ENCODE results near the gene SLC35F4.

The SLC35F4 gene

DNA sequence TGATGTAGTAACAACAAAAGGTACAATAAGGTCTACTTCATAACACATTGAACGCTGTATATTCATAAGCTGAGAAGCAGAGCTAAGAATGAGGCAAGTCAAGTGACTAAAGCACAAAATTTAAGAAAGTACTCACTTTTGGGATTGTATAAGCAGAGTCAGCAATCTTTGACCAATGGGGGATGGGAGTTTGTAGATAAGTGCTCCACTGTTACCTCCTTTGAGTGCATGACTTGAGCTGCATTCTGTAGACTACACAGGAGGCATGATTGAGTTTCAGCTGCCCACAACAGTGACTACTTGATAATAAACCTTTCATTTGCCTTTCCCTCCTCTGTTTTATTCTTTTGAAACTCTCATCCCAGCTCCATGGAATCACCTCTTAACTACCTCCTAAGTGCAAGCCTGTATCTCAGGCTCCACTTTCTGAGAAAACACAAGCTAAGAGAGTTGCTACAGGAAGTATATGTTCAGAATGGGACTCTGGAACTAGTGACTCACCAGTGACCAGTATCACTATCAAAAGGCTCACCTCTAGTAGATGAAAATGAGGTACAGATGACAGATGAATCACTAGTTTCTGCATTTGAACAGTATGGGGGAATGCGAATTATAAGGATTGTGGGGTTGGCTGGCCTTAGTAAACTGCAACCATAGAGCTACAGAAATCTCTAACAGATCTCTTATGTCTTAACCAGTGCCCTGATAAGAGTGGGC lies 49.2 kb downstream of the SLC35F4 start:
- no peak overlapping the region for H3K27ac ChIP-seq (ENCODE audit: insufficient read depth, low read length, poor library complexity, severe bottlenecking)
- no peak overlapping the region for H3K4me3 ChIP-seq (ENCODE audit: insufficient read depth, low read depth, low read length, poor library complexity, severe bottlenecking)
- no peak for DNase-seq
- no peaks in the 10 kb centered on the region for H3K4me1 ChIP-seq (ENCODE audit: control insufficient read depth, insufficient read depth, low read length, poor library complexity, severe bottlenecking)
- H3K36me3 ChIP-seq (ENCODE audit: control insufficient read depth, insufficient read depth, low read length): no peaks in the 10 kb centered on the region
- no peaks in the 10 kb centered on the region for H3K27me3 ChIP-seq (replicated peaks; ENCODE audit: control insufficient read depth, insufficient read depth, low read length, poor library complexity, severe bottlenecking)
- H3K9me3 ChIP-seq (ENCODE audit: control insufficient read depth, low read length): no peaks in the 10 kb centered on the region

DNA sequence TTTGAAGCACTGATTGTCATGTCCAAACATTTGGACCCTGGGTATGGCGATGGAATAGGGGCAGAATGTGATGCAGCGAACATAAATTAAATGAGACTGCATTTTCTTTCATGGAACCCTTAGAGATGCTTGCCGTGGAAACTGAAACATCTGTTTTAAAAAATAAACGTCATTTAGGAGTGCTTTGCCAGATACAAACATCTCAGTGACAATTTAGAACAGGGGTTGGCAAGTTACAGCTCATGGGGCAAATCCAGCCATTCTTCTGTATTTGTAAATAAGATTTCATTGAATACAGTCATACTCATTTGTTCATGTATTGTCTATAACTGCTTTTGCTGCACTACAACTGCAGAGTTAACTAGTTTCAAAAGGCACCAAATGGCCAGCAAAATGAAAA lies 51.2 kb downstream of the SLC35F4 start:
- Histone ChIP-seq H3K36me3 (ENCODE audit: control insufficient read depth, insufficient read depth, low read length) (no peaks in the 10 kb centered on the region), H3K9me3 (ENCODE audit: control insufficient read depth, low read length) (no peaks in the 10 kb centered on the region), H3K27me3 (replicated peaks; ENCODE audit: control insufficient read depth, insufficient read depth, low read length, poor library complexity, severe bottlenecking) (no peaks in the 10 kb centered on the region), H3K4me3 (ENCODE audit: insufficient read depth, low read depth, low read length, poor library complexity, severe bottlenecking) (no peak overlapping the region), H3K4me1 (ENCODE audit: control insufficient read depth, insufficient read depth, low read length, poor library complexity, severe bottlenecking) (no peaks in the 10 kb centered on the region), H3K27ac (ENCODE audit: insufficient read depth, low read length, poor library complexity, severe bottlenecking) (no peak overlapping the region)
- DNase-seq: no peak

DNA sequence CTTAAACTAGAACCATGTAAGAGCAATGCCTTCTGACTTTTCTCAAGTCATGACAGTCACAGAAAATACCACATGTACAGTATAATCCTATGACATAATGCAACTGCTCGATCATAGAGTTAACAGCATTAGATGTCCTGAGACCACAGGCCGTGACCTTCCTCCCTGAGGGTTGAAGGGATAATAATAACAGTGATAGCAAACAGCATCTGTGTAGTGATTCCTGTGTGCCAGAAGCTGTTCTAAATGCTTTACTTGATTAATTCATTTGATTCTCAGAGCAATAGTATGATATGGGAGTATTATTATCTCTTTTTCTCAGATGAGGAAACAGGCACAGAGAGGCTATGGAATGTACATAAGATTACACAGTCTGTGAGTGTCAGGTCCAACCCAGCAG lies 53.2 kb downstream of the SLC35F4 start:
- no peaks in the 10 kb centered on the region for H3K36me3 ChIP-seq (ENCODE audit: control insufficient read depth, insufficient read depth, low read length)
- DNase-seq: no peak
- H3K9me3 ChIP-seq (ENCODE audit: control insufficient read depth, low read length): no peaks in the 10 kb centered on the region
- H3K4me1 ChIP-seq (ENCODE audit: control insufficient read depth, insufficient read depth, low read length, poor library complexity, severe bottlenecking): no peaks in the 10 kb centered on the region
- H3K27ac ChIP-seq (ENCODE audit: insufficient read depth, low read length, poor library complexity, severe bottlenecking): no peak overlapping the region
- no peaks in the 10 kb centered on the region for H3K27me3 ChIP-seq (replicated peaks; ENCODE audit: control insufficient read depth, insufficient read depth, low read length, poor library complexity, severe bottlenecking)
- H3K4me3 ChIP-seq (ENCODE audit: insufficient read depth, low read depth, low read length, poor library complexity, severe bottlenecking): no peak overlapping the region

DNA sequence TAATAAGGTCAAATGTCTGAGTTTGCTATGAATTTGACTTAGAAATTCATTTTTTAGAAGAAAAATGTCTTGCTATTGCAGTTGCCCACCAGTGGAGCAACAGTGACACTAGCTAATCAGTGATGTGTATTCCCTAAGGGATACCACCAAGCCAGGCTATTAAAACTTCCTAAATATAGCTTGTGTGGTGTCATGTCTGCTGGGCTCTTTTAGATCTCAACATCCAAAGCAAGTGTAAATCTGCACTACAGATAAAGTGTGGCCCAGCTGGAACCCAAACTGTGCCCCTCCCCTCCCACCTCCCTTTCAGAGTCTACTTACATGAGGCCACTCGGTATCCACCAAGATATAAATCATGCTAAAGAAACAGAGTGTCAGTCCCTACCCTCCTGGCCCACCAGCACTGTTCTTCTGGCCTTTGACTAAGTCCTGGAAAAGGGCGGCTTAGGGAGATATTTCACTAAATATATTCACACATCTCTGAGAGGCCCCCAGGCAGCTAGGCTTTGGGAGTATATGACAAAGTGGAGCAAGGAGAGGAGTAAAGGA lies 53.8 kb downstream of the SLC35F4 start:
- H3K36me3 ChIP-seq (ENCODE audit: control insufficient read depth, insufficient read depth, low read length): no peaks in the 10 kb centered on the region
- H3K27ac ChIP-seq (ENCODE audit: insufficient read depth, low read length, poor library complexity, severe bottlenecking): no peak overlapping the region
- no peak for DNase-seq
- no peaks in the 10 kb centered on the region for H3K9me3 ChIP-seq (ENCODE audit: control insufficient read depth, low read length)
- H3K4me3 ChIP-seq (ENCODE audit: insufficient read depth, low read depth, low read length, poor library complexity, severe bottlenecking): no peak overlapping the region
- H3K27me3 ChIP-seq (replicated peaks; ENCODE audit: control insufficient read depth, insufficient read depth, low read length, poor library complexity, severe bottlenecking): no peaks in the 10 kb centered on the region
- H3K4me1 ChIP-seq (ENCODE audit: control insufficient read depth, insufficient read depth, low read length, poor library complexity, severe bottlenecking): no peaks in the 10 kb centered on the region

DNA sequence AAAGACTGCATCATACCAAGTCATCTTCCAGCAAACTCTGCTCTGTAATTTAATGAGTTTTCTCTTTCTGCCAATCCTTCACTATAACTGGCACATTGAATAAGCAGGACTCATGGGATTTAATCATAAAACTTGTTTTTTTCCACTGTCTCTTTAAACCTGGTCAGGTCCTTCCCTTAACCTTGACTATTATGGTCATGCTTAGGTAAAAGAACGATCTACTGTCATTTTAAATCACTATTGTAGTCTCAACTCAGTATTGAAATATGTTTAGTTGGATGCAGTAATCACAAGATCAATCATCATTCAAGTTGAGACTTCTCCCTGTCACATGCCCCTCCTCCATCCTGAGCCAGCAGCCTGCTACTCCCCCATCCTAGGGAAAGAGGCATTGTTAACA lies 56.1 kb downstream of the SLC35F4 start:
- no peaks in the 10 kb centered on the region for H3K4me1 ChIP-seq (ENCODE audit: control insufficient read depth, insufficient read depth, low read length, poor library complexity, severe bottlenecking)
- no peak overlapping the region for H3K4me3 ChIP-seq (ENCODE audit: insufficient read depth, low read depth, low read length, poor library complexity, severe bottlenecking)
- H3K27me3 ChIP-seq (replicated peaks; ENCODE audit: control insufficient read depth, insufficient read depth, low read length, poor library complexity, severe bottlenecking): no peaks in the 10 kb centered on the region
- H3K36me3 ChIP-seq (ENCODE audit: control insufficient read depth, insufficient read depth, low read length): no peaks in the 10 kb centered on the region
- no peak overlapping the region for H3K27ac ChIP-seq (ENCODE audit: insufficient read depth, low read length, poor library complexity, severe bottlenecking)
- no peak for DNase-seq
- H3K9me3 ChIP-seq (ENCODE audit: control insufficient read depth, low read length): no peaks in the 10 kb centered on the region

DNA sequence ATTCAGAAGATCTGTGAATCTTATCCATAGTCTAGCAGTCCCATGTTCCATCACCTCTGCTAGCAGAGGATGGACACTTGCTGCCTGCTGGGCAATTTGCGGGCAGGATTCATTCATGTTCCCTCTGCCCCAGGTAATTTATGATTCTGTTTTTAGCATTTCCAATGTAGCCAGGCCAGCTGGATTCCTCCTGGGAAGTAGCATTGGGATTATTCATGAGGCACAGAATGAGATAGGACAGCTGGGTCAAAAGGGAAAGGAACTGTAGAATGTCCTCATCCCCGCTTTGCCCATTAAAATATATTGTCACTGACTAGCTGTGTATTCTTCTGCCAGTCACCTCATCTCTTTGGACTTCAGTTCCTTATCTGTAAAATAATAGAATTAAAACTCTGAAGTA lies 68.7 kb downstream of the SLC35F4 start:
- Histone ChIP-seq H3K4me3 (ENCODE audit: insufficient read depth, low read depth, low read length, poor library complexity, severe bottlenecking) (no peak overlapping the region), H3K4me1 (ENCODE audit: control insufficient read depth, insufficient read depth, low read length, poor library complexity, severe bottlenecking) (no peaks in the 10 kb centered on the region), H3K27ac (ENCODE audit: insufficient read depth, low read length, poor library complexity, severe bottlenecking) (no peak overlapping the region), H3K36me3 (ENCODE audit: control insufficient read depth, insufficient read depth, low read length) (no peaks in the 10 kb centered on the region), H3K9me3 (ENCODE audit: control insufficient read depth, low read length) (no peaks in the 10 kb centered on the region), H3K27me3 (replicated peaks; ENCODE audit: control insufficient read depth, insufficient read depth, low read length, poor library complexity, severe bottlenecking) (no peaks in the 10 kb centered on the region)
- no peak for DNase-seq

DNA sequence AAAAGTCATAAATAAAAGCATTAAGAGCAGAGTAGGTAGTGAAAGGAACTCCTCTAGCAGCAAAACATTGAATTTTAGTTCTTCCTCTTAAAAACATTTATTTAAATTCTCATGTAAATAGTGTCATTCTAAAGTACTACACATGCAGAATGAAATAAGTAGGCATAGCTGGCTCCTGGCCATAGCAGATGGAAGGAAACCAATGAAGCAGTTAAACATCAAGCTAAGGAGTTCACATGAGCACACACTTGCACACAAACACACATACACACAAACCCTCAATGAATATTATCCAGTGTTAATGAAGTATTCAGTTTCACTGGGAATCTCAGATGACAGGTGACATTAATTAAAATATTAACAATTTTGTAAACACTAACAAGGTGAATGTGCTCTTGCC lies 69.3 kb downstream of the SLC35F4 start:
- H3K36me3 ChIP-seq (ENCODE audit: control insufficient read depth, insufficient read depth, low read length): no peaks in the 10 kb centered on the region
- no peak overlapping the region for H3K4me3 ChIP-seq (ENCODE audit: insufficient read depth, low read depth, low read length, poor library complexity, severe bottlenecking)
- no peaks in the 10 kb centered on the region for H3K9me3 ChIP-seq (ENCODE audit: control insufficient read depth, low read length)
- H3K27me3 ChIP-seq (replicated peaks; ENCODE audit: control insufficient read depth, insufficient read depth, low read length, poor library complexity, severe bottlenecking): no peaks in the 10 kb centered on the region
- no peaks in the 10 kb centered on the region for H3K4me1 ChIP-seq (ENCODE audit: control insufficient read depth, insufficient read depth, low read length, poor library complexity, severe bottlenecking)
- no peak for DNase-seq
- H3K27ac ChIP-seq (ENCODE audit: insufficient read depth, low read length, poor library complexity, severe bottlenecking): no peak overlapping the region

DNA sequence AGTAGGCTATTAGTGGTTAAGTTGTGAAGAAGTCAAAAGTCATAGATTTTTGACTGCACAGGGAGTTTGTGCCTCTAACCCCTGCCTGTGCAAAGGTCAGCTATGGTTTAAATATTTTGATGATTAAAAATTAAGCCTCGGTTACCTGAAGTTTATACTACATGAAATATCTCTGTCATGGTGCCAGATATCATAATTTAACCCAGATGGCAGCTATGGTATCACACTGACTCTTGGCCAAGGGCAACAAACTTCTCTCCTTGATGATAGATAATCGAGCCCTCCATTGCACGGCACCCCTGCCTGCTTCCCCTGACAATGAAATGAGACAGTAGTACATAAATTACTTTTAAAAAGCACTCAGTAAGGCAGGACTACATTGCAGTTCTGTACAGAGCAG lies 80.8 kb downstream of the SLC35F4 start:
- Histone ChIP-seq H3K27ac (ENCODE audit: insufficient read depth, low read length, poor library complexity, severe bottlenecking) (no peak overlapping the region), H3K9me3 (ENCODE audit: control insufficient read depth, low read length) (no peaks in the 10 kb centered on the region), H3K27me3 (replicated peaks; ENCODE audit: control insufficient read depth, insufficient read depth, low read length, poor library complexity, severe bottlenecking) (no peaks in the 10 kb centered on the region), H3K4me1 (ENCODE audit: control insufficient read depth, insufficient read depth, low read length, poor library complexity, severe bottlenecking) (no peaks in the 10 kb centered on the region), H3K36me3 (ENCODE audit: control insufficient read depth, insufficient read depth, low read length) (no peaks in the 10 kb centered on the region), H3K4me3 (ENCODE audit: insufficient read depth, low read depth, low read length, poor library complexity, severe bottlenecking) (no peak overlapping the region)
- no peak for DNase-seq

DNA sequence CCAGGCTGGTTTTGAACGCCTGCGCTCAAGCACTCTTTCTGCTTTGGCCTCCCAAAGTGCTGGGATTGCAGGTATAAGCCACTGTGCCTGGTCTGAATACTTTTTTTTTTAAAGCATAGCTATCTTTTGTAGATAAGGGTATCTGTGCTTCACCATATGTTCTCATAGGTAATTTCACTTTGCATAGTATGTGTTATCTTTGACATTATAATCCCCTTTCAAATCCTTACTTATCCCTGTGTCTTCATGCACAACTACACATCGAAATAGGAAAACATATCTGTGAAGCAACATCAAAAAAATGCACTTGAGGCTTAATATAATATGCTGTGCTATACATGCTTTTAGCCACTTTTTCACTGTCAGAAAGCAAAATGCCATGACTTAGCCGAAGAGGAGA lies 94.1 kb downstream of the SLC35F4 start:
- DNase-seq: no peak
- H3K9me3 ChIP-seq (ENCODE audit: control insufficient read depth, low read length): no peaks in the 10 kb centered on the region
- no peaks in the 10 kb centered on the region for H3K4me1 ChIP-seq (ENCODE audit: control insufficient read depth, insufficient read depth, low read length, poor library complexity, severe bottlenecking)
- no peak overlapping the region for H3K27ac ChIP-seq (ENCODE audit: insufficient read depth, low read length, poor library complexity, severe bottlenecking)
- H3K27me3 ChIP-seq (replicated peaks; ENCODE audit: control insufficient read depth, insufficient read depth, low read length, poor library complexity, severe bottlenecking): no peaks in the 10 kb centered on the region
- no peak overlapping the region for H3K4me3 ChIP-seq (ENCODE audit: insufficient read depth, low read depth, low read length, poor library complexity, severe bottlenecking)
- H3K36me3 ChIP-seq (ENCODE audit: control insufficient read depth, insufficient read depth, low read length): no peaks in the 10 kb centered on the region

DNA sequence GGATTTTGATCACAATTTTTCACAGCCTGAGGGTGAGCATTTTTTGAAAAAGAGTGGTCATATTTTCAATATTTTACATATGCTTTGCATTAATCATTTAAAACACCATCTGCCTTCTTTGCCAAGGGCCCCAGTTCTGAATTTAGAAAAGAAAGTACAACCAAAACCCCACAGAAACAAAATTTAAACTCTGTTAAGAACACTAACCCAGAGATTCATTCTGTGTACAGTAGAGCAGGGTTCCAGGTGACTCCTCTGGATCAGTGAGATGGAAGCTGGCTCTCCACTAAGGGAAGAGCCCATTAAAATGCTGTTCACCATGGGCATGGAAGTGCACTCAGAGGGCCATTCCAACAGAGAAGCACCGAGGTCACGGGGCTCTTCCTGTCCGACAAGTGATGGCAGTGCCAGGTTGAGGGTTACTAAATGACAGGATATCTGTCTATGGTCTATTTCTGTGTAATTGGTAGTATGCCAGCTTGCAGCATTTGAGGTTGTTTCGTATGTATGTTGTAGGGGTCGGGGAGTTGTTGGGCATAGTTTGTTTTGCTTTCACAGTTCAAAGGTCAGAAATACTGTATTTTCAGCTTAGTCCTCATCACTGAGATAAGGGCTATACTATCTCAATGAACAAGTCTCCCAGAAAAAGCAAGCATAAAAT lies 95.9 kb downstream of the SLC35F4 start:
- Histone ChIP-seq H3K9me3 (ENCODE audit: control insufficient read depth, low read length) (no peaks in the 10 kb centered on the region), H3K36me3 (ENCODE audit: control insufficient read depth, insufficient read depth, low read length) (no peaks in the 10 kb centered on the region), H3K4me3 (ENCODE audit: insufficient read depth, low read depth, low read length, poor library complexity, severe bottlenecking) (no peak overlapping the region), H3K4me1 (ENCODE audit: control insufficient read depth, insufficient read depth, low read length, poor library complexity, severe bottlenecking) (no peaks in the 10 kb centered on the region), H3K27ac (ENCODE audit: insufficient read depth, low read length, poor library complexity, severe bottlenecking) (no peak overlapping the region), H3K27me3 (replicated peaks; ENCODE audit: control insufficient read depth, insufficient read depth, low read length, poor library complexity, severe bottlenecking) (no peaks in the 10 kb centered on the region)
- no peak for DNase-seq

Data from effector memory CD4-positive, alpha-beta T cell (primary cell).